IPS-15b (cell line): Measurements from ENCODE around the gene C10orf90.

Experiments used
- H3K27me3 ChIP-seq: one replicate; pipeline ENCODE4 v1.6.1; 2013; ENCODE audit warnings: low read length; ENCODE audit not compliant: control insufficient read depth, insufficient read depth
- H3K36me3 ChIP-seq: one replicate; pipeline ENCODE4 v1.6.1; 2013; ENCODE audit warnings: low read length; ENCODE audit not compliant: control insufficient read depth, insufficient read depth
- H3K4me1 ChIP-seq: one replicate; pipeline ENCODE4 v1.6.1; 2013; ENCODE audit warnings: mild to moderate bottlenecking, low read length; ENCODE audit not compliant: control insufficient read depth, insufficient read depth
- H3K4me3 ChIP-seq: one replicate; pipeline ENCODE4 v1.5.1; 2013; ENCODE audit warnings: low read depth, low read length
- H3K9ac ChIP-seq: one replicate; pipeline ENCODE4 v1.6.1; 2013; ENCODE audit warnings: low read depth, mild to moderate bottlenecking, low read length
- H3K9me3 ChIP-seq: one replicate; pipeline ENCODE4 v1.6.1; 2013; ENCODE audit warnings: mild to moderate bottlenecking, low read length; ENCODE audit not compliant: control insufficient read depth, insufficient read depth

Gene C10orf90

DNA sequence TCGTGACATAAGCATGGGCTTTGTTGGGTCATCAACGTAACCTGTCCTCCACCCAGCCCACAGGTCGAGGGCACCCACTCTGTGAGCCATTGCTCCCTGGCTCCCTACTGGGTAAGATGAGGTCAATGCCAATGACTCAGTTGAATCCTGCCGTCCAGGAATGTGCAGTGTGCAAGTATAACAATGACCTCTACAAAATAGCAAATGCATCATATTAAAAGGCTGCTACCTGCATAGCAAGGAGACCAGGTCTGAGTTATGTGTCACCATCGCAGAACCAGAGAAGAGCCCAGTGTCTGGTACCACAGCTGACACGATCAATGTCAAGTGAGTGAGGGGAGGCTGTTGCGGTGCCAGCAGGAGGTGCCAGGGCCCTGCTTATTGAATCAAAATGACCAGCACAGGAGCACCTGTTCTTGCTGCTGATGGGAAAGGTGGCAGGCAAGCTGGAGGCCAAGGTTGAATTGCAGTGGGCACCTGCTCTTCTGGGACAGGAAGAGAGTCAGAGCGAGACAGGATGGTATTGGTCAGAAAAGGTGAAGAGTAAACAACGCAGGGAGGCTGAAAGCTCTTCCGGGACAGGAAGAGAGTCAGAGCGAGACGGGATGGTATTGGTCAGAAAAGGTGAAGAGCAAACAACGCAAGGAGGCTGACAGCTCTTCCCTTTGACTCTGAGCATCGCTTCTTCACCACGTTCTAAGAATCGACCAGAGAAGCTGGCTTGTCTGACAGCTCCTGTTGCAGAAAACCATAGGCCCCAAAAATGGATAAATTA lies 173.5 kb downstream of the C10orf90 start:
- Histone ChIP-seq H3K9ac (no peak overlapping the region), H3K9me3 (no peaks in the 10 kb centered on the region), H3K27me3 (no peaks in the 10 kb centered on the region), H3K4me3 (no peak overlapping the region), H3K4me1 (no peaks in the 10 kb centered on the region), H3K36me3 (no peaks in the 10 kb centered on the region)

GRCh38 chr10:126491476-126491875 lies 179.0 kb downstream of the C10orf90 start:
- H3K9ac ChIP-seq, result no peak overlapping the region
- no peak overlapping the region for H3K4me3 ChIP-seq
- no peaks in the 10 kb centered on the region for H3K4me1 ChIP-seq
- H3K9me3 ChIP-seq, result no peaks in the 10 kb centered on the region
- H3K27me3 ChIP-seq, result no peaks in the 10 kb centered on the region
- no peaks in the 10 kb centered on the region for H3K36me3 ChIP-seq

DNA sequence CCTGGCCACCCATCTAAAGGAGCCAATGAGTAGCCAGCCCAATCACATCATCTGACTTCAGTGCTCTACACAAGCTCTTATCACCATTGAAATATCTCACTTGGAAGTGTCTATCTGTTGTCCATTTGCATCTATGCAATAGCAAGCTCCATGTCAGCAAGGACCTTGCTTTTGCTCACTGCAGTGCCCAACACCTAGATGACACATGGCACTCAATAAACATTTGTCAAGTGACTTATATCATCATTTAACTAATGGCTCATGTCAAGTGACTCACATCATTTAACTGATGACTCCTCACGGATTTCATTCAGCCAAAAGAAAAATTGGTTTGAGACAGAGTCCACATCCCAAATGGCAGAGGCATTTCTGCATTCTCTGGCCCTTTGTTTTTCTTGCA lies 189.3 kb downstream of the C10orf90 start:
- H3K4me1 ChIP-seq, result no peaks in the 10 kb centered on the region
- no peak overlapping the region for H3K4me3 ChIP-seq
- no peaks in the 10 kb centered on the region for H3K9me3 ChIP-seq
- H3K27me3 ChIP-seq, result no peaks in the 10 kb centered on the region
- H3K9ac ChIP-seq, result no peak overlapping the region
- H3K36me3 ChIP-seq, result no peaks in the 10 kb centered on the region

DNA sequence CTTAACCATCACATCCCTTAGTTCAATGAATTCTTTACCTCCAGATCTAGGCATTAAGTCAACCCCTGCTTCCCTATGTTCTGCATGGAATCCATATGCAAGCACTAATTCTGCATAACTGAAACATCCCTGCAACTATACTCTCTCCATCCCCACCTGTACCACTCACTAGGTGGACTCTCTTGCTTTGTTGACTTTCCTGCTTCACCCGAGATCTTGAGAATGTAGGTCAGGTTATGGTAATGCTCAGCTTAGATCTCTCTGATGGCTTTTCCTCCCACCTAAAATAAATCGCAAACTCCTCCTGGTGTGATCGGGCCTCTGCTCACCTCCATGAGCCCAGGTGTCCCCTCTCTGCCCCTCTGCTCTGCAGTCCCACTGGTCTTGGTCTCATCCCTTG lies 189.8 kb downstream of the C10orf90 start:
- no peak overlapping the region for H3K4me3 ChIP-seq
- no peaks in the 10 kb centered on the region for H3K9me3 ChIP-seq
- no peaks in the 10 kb centered on the region for H3K36me3 ChIP-seq
- no peaks in the 10 kb centered on the region for H3K4me1 ChIP-seq
- no peaks in the 10 kb centered on the region for H3K27me3 ChIP-seq
- H3K9ac ChIP-seq, result no peak overlapping the region

DNA sequence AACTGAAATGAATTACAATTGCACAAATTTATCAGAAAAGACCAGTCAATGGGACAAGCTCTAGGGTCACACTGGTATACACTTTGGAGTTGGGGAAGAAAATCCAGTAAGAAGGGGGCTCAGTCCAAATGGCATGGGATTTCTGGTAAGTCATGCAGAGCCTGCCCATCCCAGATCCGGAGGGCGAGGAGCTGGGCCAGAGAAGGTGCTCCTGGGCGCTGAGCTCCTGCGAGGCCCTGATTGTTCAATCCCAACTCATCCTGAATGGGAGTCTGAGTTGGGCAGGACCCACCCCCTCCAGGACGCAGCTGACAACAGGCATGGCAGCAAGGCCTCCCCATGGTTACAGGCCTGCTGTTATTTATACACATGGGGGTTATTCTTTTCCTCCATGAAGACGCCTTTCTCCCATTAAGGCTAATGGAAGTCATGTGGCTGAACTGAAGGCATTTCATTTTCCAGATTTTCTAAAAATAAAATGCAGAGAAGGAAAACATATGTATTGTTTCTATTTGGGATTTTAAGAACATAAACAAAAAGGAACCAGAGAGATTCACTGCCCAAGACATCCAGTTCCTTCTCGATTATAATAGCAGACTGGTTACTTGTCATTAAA lies 191.1 kb downstream of the C10orf90 start:
- no peaks in the 10 kb centered on the region for H3K9me3 ChIP-seq
- H3K36me3 ChIP-seq, result no peaks in the 10 kb centered on the region
- H3K27me3 ChIP-seq, result no peaks in the 10 kb centered on the region
- no peak overlapping the region for H3K9ac ChIP-seq
- no peaks in the 10 kb centered on the region for H3K4me1 ChIP-seq
- no peak overlapping the region for H3K4me3 ChIP-seq

DNA sequence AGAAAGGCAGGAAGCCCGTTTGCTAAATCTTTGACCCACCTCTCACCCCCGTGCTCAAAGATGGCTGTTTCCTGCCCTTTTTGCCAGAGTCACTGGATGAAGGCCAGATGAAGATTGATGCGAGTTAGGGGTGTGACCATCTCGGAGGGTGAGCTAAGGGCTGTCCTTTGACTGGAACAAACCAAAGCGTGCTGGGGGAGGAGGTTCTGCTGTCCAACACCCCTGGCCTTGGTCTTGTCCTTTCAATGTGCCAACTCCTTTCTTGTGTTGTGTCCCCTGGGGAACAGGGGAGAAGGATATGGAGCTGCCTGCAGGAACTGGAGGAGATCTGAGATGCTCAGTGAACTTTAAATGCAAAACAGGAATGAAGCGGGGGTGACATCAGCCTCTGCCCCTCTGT lies 191.9 kb downstream of the C10orf90 start:
- no peaks in the 10 kb centered on the region for H3K27me3 ChIP-seq
- no peak overlapping the region for H3K9ac ChIP-seq
- no peaks in the 10 kb centered on the region for H3K36me3 ChIP-seq
- H3K4me1 ChIP-seq, result no peaks in the 10 kb centered on the region
- H3K9me3 ChIP-seq, result no peaks in the 10 kb centered on the region
- H3K4me3 ChIP-seq, result no peak overlapping the region

GRCh38 chr10:126476246-126476645 lies 194.2 kb downstream of the C10orf90 start:
- Histone ChIP-seq H3K9me3 (no peaks in the 10 kb centered on the region), H3K36me3 (no peaks in the 10 kb centered on the region), H3K4me1 (no peaks in the 10 kb centered on the region)

DNA sequence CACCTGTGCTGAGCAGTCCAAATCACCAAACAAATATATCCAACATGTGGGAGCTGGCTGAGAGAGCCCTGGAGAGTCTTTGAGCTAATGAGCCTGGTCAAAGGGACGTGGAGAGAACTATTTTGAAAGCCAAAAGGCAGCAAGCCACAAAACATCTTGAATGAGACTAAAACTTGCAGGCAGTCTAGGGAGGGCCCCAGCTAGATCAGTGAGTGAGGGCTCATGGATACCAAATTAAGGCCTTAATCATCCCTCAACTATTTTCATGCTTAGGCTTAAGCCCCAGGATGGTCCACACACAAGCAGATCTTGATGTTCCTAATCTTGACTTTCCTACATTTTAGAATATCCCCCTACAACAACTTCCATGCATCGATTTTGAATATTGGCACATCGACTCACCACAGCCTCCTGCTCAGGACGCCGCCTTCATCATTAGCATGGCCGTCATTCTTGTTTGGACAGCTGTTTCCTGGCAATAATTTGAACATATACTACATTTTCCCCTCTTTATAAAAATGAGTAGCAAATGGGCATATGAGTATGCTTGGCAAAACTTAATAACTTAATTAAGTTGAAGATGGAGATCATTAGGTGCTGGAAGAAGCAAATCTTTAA lies 195.3 kb downstream of the C10orf90 start:
- H3K4me1 ChIP-seq, result no peaks in the 10 kb centered on the region
- H3K36me3 ChIP-seq, result no peaks in the 10 kb centered on the region
- H3K9ac ChIP-seq, result no peak overlapping the region
- no peaks in the 10 kb centered on the region for H3K9me3 ChIP-seq
- no peaks in the 10 kb centered on the region for H3K27me3 ChIP-seq
- H3K4me3 ChIP-seq, result no peak overlapping the region

More at GRCh38 chr10:126476246-126476645, 194.2 kb downstream of the C10orf90 start:
- no peaks in the 10 kb centered on the region for H3K27me3 ChIP-seq
- H3K9ac ChIP-seq, result no peak overlapping the region
- H3K4me3 ChIP-seq, result no peak overlapping the region

- no peak overlapping the region for H3K9ac ChIP-seq
- no peaks in the 10 kb centered on the region for H3K9me3 ChIP-seq
- H3K4me1 ChIP-seq, result no peaks in the 10 kb centered on the region
- H3K4me3 ChIP-seq, result no peak overlapping the region
- H3K36me3 ChIP-seq, result no peaks in the 10 kb centered on the region
- H3K27me3 ChIP-seq, result no peaks in the 10 kb centered on the region
Observed at GRCh38 chr10:126474031-126474430, 196.5 kb downstream of the C10orf90 start.

- H3K4me1 ChIP-seq, result no peaks in the 10 kb centered on the region
- H3K4me3 ChIP-seq, result no peak overlapping the region
- no peaks in the 10 kb centered on the region for H3K36me3 ChIP-seq
- no peak overlapping the region for H3K9ac ChIP-seq
- H3K9me3 ChIP-seq, result no peaks in the 10 kb centered on the region
- no peaks in the 10 kb centered on the region for H3K27me3 ChIP-seq
Observed at GRCh38 chr10:126470991-126471390, 199.5 kb downstream of the C10orf90 start.

GRCh38 chr10:126469692-126470091 lies 200.8 kb downstream of the C10orf90 start:
- no peaks in the 10 kb centered on the region for H3K9me3 ChIP-seq
- H3K4me1 ChIP-seq, result no peaks in the 10 kb centered on the region

More at GRCh38 chr10:126469692-126470091, 200.8 kb downstream of the C10orf90 start:
- Histone ChIP-seq H3K27me3 (no peaks in the 10 kb centered on the region), H3K9ac (no peak overlapping the region), H3K4me3 (no peak overlapping the region), H3K36me3 (no peaks in the 10 kb centered on the region)
